SU-DHL-6 (cell line): ENCODE measurements around the gene GRM8.

Experiments used
- CTCF ChIP-seq: fragments of 200-600 bp; sonication (generic); IDR thresholded peaks from one replicate; pipeline ENCODE4 v1.5.1; 2017; ENCODE audit warnings: antibody characterized with exemption, mild to moderate bottlenecking, low read length, moderate library complexity; ENCODE audit not compliant: insufficient read depth, poor library complexity, severe bottlenecking
- EZH2phosphoT487 ChIP-seq: fragments of 200-600 bp; sonication (generic), shearing (Covaris generic); conservative IDR thresholded peaks from 2 replicates; pipeline ENCODE4 v1.6.1; 2018; ENCODE audit warnings: mild to moderate bottlenecking, antibody characterized with exemption, low read length, moderate library complexity, mixed read lengths

GRCh38 chr7:126485791-126486190 is 767.0 kb downstream of the GRM8 start:
- TF ChIP-seq CTCF = no peak
- no peak for TF ChIP-seq EZH2phosphoT487
